Pons (tissue), 1 donor: Measurements from ENCODE around the gene OMG.
"Not testable (repeated sequence)": the region's sequence is repeated elsewhere in the genome, so short reads cannot be mapped to it uniquely, and the experiment has no call there.

Experiments
- DNase-seq: peaks from one replicate; pipeline ENCODE4 v3.0.0-alpha.2; 2016; ENCODE audit warnings: low spot score

Gene OMG

DNA sequence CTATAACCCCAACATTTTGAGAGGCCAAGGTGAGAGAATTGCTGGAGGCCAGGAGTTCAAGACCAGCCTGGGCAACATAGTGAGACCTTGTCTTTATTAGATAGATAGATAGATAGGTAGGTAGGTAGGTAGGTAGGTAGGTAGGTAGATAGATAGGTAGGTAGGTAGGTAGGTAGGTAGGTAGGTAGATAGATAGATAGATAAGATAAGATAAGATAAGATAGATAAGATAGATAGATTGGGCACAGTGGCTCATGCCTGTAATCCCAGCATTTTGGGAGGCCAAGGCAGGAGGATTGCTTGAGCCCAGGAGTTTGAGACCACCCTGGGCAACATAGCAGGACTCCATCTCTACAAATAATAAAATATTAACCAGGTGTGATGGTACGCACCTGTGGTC, 34.1 kb downstream of the OMG start:
- DNase-seq, result not testable (repeated sequence)

DNA sequence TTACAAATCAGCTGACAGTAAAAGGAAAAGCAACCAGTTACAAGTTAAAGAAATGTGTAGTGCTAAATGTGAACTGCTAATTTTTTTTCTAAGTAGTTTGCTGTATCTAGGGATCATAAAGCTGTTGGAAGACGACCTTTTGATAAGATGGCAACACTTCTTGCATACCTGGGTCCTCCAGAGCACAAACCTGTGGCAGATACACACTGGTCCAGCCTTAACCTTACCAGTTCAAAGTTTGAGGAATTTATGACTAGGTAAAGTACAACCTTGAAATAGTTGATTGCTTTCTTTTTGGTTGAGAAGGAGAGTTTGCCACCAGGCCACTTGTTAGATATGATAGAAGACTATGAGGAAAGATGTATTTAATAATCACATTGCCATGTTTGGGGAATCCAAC, 35.4 kb downstream of the OMG start:
- DNase-seq, result no peak

DNA sequence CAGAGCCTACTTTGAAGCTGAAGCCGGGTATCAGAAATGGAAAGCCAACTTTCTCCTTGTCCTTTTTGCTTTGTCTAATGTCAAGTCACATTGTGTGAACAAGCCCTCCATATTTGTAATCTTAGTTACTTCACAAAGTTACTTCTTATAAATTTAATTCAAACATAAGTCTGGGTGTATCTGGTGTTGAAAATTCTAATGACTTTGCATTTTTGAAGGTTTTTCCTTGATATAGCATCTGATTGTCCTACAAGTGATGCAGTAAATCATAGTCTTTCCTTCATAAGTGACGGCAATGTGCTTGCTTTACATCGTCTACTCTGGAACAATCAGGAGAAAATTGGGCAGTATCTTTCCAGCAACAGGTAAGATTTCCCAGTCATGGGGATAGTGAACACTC, 36.9 kb downstream of the OMG start:
- DNase-seq, result no peak

DNA sequence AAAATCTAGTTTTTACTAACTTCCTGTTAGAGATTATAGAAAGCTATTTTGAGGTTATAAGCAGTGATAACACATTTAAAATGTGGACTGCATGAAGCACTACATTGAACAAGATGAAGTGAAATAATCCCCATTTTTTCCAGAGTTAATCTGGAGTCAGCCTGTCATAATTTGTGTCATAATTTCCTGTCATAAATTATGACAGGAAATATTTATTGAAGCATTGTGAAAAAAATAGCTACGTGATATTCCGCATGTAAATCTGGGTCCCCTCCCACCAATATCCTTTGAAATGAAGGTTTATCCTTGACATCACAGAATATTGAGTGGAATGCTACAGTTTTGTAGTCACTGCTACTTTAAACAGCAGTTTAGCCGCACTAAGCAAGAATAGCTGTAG, 40.1 kb downstream of the OMG start:
- DNase-seq, result no peak

DNA sequence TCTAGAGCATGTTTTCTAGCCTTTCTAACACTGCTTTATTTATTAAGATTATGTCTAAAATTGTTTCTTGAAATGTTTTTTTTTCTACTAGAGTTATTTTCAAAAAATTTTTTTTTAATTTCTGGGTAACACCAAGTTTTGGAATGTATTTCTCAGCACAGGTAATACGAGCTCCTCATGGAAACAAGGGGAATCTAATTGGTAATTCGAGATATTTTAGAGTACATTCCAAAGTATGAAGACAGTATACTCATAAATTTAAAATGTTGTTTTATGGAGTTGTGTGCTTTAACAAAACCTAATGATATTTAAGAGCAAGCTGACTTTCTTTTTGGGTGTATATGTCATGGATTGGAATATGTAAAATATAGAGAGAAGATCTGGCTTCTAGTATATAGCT, 42.4 kb downstream of the OMG start:
- DNase-seq, result no peak

DNA sequence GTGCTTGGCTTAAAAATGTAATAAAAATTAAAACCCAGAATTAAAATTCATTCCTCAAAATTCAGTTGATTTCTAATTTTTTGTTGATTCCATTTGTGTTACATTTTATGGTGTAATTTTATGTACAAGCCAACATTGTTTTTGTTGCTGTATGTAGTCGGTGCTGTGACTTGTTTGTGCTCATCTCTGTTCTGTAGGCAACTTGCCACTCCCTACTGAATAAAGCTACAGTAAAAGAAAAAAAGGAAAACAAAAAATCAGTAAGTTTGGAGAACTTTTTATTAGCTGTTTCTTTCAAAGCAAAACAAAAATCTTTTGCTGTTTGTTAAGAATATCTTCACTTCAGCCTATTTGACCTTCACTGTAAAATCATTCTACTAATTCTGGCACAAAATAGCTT, 44.3 kb downstream of the OMG start:
- DNase-seq, result peak; percentile 59

DNA sequence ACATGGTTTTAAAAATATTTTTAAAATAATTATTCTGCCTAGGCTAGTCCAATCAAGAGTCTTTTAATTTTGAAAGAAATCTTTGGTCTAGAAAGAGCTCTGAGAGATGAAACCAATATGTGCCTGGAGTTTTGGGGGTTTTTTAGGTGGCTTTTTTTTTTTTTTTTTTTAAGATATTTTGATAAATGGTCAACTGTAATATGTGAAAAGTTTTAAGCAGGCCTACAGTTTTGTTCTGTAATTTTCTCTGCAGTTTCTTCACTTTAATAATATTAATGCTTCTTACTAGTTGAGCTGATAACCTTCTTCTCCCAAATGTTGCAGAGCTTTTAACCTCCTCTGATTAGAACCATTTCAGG, 45.1 kb downstream of the OMG start:
- DNase-seq, result no peak

DNA sequence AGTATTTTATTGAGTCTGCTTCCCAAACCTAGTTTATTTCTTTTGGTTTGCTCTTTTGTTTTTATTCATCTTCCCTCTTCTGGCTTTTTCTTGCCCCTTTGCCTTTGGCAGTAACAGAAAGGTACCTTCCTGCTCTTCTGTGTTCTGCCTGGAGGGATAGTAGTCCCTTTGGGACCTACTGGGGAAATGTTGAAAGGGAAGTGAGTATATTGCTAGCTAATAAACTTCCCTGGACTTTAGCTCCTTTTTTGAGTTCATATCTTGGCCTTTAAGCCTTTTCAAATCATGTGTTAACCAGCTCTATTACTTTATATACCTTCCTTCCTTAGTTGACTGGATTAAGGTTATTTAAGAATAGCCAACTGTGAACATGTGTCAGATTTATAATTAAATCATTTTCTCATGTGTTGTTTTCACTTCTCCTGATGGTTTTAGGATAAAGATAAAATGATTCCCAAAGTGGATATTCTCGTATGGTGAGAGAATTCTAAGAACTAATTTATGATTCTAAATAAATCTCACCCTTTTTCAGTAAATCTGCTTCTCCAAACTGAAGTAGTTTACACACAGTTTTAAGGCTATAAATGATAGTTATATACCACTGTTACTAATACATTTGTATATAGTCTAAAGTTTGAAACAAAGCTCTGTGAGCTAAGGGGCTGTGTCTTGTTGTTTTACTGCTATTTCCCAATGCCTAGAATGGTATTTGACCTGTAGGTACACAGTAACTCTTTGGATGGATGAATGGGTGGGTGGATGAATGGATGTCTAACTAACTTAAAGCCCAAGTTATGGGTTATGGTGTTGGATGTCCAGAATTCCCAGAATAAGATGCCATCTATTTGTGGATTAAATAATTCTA, 45.7 kb downstream of the OMG start:
- DNase-seq, result no peak

DNA sequence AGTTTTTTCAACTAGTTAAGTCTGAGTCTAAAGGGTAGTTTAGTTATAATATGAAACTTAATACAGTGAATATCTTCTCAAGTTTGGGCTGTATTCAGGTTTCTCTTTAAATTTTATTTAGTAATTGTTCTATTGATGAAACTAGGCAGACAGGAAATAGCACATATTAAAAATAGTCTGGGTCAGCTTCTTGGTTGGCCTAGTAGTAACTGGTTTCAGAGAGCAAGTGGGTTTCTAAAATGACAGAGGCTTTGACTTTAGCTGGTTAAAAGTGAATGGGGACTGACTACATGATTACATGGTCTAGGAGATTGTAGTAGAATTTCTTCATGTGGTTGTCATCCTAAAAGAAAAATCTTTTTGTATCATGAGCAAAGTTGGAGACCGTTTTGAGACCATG, 46.8 kb downstream of the OMG start:
- no peak for DNase-seq

DNA sequence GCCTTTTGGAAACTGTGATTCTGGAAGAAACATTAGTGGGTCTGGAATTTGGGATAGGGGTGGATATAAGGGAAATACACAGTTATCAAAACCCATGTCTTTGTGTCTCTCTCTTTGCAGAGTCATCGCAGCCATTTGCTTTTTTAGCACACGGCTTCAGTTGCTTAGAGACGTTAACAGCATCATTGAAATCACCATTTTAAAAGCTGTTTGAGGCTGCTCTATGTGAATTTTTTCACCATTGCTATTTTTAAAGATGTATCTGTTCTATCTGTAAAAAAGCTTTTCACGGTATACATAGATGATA, 47.3 kb downstream of the OMG start:
- DNase-seq, result no peak

DNA sequence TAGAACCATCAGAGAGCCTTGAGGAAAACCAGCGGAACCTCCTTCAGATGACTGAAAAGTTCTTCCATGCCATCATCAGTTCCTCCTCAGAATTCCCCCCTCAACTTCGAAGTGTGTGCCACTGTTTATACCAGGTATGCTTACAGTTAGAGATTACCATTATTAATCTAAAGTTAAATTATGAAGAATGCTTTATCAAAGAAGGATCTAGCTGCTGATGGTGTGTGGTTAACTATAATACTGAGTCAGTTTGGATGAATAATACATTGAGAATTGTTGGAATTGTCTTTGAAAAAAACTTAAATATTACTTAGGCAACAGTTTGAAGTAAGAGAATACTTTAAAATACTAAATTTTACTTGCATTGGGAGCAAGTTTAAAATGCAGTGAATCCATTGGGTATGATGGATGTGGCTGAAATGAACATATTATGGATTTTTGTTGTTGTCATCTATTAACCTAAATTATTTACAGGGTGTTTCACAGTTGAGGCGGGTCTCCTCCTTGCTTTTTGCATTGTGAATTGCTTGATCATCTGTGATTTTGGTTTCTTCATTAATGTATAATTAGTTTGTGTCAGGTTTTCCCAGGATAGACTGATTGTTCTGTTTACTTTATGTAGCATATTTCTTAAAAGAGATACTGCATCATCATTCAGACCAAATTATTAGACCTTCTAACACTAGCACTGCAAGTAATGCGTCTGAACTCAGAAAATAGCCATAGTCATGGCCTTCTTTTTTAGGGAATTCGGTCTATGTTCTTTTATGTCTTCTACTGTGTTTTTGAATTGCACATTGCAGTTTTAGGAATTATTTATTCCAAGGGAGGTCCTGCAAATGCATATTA, 47.8 kb downstream of the OMG start:
- DNase-seq, result no peak
